ENCODE data around the gene ZNF418. TPM values are rescaled to one million over a fixed set of nuclear protein-coding genes. Genes with fewer than 3 reads are reported as not detected.
"Not testable (repeated sequence)": the region's sequence is repeated elsewhere in the genome, so short reads cannot be mapped to it uniquely, and the experiment has no call there.

Gene ZNF418
- total RNA-seq, 1 donor from 2014 or later, result 24.6 TPM

DNA sequence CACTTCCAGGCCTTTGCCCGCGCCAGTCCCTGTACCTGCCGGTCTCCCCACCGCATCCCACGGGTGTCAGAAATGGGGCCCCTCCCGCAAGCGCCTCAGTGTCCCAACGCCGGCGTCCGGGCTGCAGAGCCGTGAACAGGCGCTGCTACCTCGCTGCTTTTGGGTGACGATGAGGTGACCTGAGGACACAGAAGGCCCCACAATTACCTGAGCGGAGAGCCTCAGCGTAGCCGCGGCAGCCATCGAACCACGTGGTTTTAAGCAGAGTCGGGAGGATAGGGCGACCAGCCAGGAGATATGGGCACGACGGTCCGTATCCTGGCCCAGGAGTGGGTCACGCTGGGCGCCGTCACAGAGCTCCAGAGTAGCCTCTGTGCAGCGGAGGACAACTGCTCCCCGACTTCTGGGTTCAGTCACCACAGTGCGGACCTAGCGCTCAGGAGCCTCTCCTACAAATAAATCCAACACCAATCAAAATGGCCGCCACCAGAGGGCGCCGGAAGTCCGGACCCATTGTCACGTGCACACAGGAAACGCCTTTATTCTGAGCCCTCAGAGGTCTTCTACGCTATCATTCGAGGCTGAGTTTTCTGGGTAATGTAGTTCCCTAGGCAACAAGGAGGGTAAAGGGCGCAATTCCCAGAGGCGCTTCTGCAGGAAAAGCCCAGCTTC is 46.5 kb downstream of the ZNF418 start, which contains the start of gene ZNF814:
Gene ZNF814 (minus strand): TSS at position 478 of the 672 bp plus-strand sequence. CDS start 235 bp downstream, at position 243.
- peaks cover 22% of the 10 kb centered on the region for H3K9me3 Mint-ChIP-seq
- peak within 1 kb of the TSS; percentile 85 for H3K27ac Mint-ChIP-seq
- H3K4me3 Mint-ChIP-seq, result peak within 1 kb of the TSS; percentile 97

DNA sequence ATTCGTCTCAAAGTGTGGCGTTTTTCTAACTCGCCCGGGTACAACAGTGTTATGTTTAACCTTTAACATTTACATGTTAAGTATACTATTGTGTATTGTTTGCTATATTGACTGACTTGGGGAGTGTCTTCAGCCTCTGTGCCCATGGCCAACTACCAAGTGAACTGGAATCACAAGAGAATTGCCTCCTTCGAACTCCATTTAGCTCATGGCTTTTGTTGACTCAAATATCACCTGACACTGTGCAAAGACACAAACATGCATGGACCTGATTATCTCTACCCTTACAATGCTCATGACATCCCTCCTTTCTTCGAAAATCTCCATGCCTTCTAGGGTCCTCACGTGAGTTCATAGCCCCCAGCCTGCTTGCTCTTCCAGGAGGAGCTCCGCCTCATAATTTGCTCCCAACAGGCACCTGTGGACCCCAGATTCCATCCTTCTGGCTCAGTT is 47.1 kb downstream of the ZNF418 start:
- TF ChIP-seq, protein P1, sequence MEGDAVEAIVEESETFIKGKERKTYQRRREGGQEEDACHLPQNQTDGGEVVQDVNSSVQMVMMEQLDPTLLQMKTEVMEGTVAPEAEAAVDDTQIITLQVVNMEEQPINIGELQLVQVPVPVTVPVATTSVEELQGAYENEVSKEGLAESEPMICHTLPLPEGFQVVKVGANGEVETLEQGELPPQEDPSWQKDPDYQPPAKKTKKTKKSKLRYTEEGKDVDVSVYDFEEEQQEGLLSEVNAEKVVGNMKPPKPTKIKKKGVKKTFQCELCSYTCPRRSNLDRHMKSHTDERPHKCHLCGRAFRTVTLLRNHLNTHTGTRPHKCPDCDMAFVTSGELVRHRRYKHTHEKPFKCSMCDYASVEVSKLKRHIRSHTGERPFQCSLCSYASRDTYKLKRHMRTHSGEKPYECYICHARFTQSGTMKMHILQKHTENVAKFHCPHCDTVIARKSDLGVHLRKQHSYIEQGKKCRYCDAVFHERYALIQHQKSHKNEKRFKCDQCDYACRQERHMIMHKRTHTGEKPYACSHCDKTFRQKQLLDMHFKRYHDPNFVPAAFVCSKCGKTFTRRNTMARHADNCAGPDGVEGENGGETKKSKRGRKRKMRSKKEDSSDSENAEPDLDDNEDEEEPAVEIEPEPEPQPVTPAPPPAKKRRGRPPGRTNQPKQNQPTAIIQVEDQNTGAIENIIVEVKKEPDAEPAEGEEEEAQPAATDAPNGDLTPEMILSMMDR (conservative IDR thresholded peaks at IDR 0.05), result no peak
- Mint-ChIP-seq H3K9me3 (peaks cover 22% of the 10 kb centered on the region), H3K4me1 (ENCODE audit: unreplicated experiment) (peaks cover 22% of the 10 kb centered on the region), H3K36me3 (peaks cover 52% of the 10 kb centered on the region), H3K27ac (peak overlapping the region; percentile 85), H3K4me3 (peak overlapping the region; percentile 97), H3K27me3 (no peaks in the 10 kb centered on the region)
- DNase-seq (ENCODE audit: extremely low spot score, unreplicated experiment), result no peak

More for the DNA sequence above, 46.5 kb downstream of the ZNF418 start, which contains the start of gene ZNF814:
- H3K36me3 Mint-ChIP-seq, result peaks cover 51% of the 10 kb centered on the region
- H3K4me1 Mint-ChIP-seq (ENCODE audit: unreplicated experiment), result peaks cover 22% of the 10 kb centered on the region
- peak; percentile 90 for DNase-seq (ENCODE audit: extremely low spot score, unreplicated experiment)
- TF ChIP-seq, protein P1 (conservative IDR thresholded peaks at IDR 0.05), result peak; percentile 69
- no peaks in the 10 kb centered on the region for H3K27me3 Mint-ChIP-seq

DNA sequence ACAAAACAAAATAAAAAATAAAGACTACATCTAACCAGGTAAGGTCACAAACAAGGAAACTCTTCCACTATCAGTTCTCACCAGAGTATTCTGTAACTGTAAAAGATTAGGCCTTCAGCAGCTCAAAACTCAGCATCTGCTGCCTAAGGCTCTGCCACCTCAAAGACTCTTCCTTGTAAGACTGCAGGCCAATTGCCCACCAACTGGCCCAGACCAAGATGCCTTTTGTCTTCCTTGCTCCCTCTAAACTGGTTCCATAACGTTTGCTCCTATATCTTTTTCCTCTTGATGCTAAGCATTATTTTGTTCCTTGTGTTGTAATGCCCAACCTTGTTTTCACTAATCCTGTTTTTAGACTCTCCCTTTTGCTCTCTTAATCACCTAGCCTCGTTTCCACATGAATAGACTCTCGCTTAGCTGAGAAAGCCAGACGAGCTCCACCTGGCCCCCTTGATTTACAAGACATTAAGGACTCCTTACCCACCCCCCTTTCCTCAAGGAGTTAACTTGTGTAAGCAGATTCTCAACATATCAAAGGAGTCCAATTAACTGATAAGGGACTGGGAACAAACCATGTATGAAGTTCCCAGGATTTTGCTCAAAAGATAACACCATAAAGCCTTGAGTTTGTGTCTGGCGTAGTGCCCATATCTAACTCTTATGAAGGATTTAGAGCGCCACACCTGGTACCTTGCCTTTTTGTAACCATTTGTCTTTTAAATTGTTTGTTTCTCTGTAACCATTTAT is 47.8 kb downstream of the ZNF418 start:
- Mint-ChIP-seq H3K36me3 (peaks cover 57% of the 10 kb centered on the region), H3K27me3 (no peaks in the 10 kb centered on the region), H3K4me3 (peak overlapping the region; percentile 97), H3K4me1 (ENCODE audit: unreplicated experiment) (peaks cover 22% of the 10 kb centered on the region), H3K9me3 (peaks cover 22% of the 10 kb centered on the region), H3K27ac (peak overlapping the region; percentile 85)
- no peak for DNase-seq (ENCODE audit: extremely low spot score, unreplicated experiment)
- TF ChIP-seq, protein P1 (conservative IDR thresholded peaks at IDR 0.05), result no peak

DNA sequence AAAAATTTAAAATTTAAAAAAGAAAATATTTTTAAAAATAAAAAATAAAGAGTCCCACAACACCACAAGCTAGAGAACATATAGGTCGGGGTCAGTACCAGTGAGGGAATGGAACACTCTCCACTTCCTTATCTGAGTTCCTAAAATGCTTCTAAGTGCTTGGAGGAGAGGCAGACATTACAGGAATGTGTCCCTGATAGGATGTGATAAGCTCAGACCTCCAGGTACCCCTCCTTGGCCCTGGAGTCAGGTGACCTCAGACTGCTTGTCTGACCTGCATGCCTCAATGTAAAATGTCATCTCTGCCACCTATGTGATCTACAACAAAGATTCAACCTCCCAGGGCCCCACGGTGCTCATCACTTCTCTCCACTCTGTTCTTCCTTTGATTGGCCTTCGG is 49.2 kb downstream of the ZNF418 start:
- no peak for DNase-seq (ENCODE audit: extremely low spot score, unreplicated experiment)
- Mint-ChIP-seq H3K4me3 (peak overlapping the region; percentile 52), H3K36me3 (peaks cover 57% of the 10 kb centered on the region), H3K27ac (no peak overlapping the region), H3K27me3 (no peaks in the 10 kb centered on the region), H3K9me3 (peaks cover 18% of the 10 kb centered on the region), H3K4me1 (ENCODE audit: unreplicated experiment) (peaks cover 22% of the 10 kb centered on the region)
- TF ChIP-seq, protein P1 (conservative IDR thresholded peaks at IDR 0.05), result no peak

DNA sequence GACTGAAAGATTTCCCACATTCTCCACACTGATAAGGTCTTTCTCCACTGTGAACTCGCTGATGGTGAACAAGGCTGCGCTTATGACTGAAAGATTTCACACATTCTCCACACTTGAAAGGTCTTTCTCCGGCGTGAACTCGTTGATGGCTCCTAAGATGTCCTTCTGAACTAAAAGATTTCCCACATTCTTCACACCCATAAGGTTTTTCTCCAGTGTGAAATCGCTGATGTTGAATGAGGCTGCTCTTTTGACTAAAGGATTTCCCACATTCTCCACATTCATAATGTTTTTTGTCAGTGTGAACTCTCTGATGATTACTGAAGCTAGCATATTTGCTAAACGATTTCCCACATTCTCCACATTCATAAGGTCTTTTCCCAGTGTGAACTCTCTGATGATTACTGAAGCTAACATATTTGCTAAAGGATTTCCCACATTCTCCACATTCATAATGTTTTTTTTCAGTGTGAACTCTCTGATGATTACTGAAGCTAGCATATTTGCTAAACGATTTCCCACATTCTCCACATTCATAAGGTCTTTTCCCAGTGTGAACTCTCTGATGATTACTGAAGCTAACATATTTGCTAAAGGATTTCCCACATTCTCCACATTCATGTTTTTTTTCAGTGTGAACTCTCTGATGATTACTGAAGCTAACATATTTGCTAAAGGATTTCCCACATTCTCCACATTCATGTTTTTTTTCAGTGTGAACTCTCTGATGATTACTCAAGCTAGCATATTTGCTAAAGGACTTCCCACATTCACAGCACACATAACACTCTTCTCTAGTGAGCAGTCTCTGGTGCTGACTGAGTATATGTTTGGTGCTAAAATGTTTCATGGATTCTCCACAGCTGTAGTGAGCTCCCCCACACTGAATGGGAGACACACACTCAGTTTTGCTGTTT is 61.1 kb downstream of the ZNF418 start:
- H3K9me3 Mint-ChIP-seq, result peaks cover 16% of the 10 kb centered on the region
- H3K27me3 Mint-ChIP-seq; H3K4me1 Mint-ChIP-seq (ENCODE audit: unreplicated experiment); DNase-seq (ENCODE audit: extremely low spot score, unreplicated experiment); H3K4me3 Mint-ChIP-seq: not testable (repeated sequence)
- H3K27ac Mint-ChIP-seq, result peak overlapping the region; percentile 44
- H3K36me3 Mint-ChIP-seq, result peaks cover 75% of the 10 kb centered on the region

Measured in type B pancreatic cell (in vitro differentiated cells).